GM19324 (cell line): Measurements from ENCODE around the gene SS18L1.
A peak's percentile ranks its signal among the peaks of the same experiment; 100 is the strongest.
"Not testable (repeated sequence)": the region's sequence is repeated elsewhere in the genome, so short reads cannot be mapped to it uniquely, and the experiment has no call there.

Experiments
- ATAC-seq: cut with Tn5 transposase; IDR thresholded peaks from one replicate; pipeline ENCODE4 v1.9.1; 2021; ENCODE audit warnings: mild to moderate bottlenecking, moderate library complexity; ENCODE audit not compliant: unreplicated experiment, low FRiP score

Gene SS18L1

DNA sequence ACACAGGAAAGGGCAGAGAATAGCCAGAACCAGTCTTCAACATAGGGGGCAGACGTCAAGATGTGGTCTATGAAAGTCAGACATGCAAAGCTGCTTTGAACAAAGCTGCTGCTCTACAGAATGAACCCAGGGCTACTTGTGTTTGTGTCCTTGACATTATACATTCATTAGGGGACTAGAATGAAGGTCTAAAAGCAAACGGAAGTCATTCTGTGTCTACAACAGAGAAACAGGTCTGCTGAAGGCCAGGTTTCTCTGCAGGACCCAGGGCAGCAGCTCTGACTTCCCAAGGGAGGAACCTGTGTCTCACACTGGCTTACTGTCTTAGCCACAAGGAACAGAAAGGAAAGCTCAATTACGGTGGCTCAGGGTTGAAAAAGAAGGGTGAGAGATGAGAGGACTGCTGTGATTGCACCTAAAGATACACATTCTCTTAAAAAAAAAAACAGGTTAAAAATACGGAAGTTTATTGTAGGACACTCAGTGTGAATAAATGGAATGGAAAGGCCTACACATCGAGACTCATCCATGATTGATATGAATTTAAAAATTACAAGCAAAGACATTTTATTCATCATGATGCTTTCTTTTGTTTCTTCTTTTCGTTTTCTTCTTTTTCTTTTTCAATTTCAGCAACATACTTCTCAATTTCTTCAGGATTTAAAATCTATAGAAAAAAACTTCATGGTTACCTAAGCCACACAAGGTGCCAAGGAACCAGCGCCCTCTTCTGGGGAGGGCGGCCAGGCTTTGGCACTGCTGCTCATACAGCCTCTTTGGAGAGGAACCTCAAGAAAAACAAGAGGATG lies 7.1 kb upstream of the SS18L1 start:
- no peak for ATAC-seq

DNA sequence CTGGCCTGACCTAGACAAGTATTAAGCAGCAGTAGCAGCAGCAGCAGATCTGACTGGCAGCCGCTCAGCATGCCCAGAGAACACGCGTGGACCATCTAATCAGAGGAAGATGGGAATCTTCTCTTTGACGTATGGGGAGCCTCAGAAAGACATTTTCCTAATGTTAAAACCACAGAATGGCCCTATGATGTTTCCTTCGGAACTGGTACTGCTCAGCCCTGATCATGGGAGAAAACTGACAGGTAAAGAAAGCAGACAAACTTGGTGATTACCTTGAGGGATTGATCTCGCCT lies 6.5 kb upstream of the SS18L1 start:
- ATAC-seq: no peak

DNA sequence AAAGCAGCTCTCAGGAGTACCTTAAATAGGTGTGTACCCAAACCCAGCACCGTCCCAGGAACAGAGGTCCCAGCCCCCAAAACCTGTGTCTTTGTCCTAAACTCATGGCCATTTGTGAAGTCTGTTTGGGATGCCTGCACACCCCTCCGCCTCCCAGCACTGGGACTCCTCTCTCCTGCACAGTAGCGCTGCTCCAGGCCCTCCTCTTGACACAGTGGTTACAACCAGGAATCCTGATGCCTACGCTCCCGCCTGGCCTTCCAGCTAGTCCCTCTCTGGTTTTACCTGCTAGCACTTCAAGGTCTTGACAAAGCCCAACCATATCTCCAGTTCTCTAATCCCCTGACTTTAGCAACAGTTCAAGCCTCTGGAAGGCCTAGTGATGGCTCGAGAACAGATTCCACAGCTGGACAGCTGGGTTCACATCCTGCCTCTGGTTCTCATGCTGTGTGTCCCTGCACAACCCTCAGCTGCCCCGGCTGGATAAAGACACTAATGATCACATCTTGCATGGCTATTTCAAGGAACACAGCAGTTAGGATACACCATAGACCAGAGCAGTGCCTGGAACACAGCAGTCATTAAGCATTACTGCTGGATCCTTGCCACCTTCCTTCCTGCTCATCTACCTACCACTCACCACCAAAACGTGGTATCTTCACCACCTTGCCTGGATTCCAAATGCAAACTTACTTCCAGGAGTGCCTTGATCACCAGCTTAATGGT lies 5.9 kb upstream of the SS18L1 start:
- no peak for ATAC-seq

DNA sequence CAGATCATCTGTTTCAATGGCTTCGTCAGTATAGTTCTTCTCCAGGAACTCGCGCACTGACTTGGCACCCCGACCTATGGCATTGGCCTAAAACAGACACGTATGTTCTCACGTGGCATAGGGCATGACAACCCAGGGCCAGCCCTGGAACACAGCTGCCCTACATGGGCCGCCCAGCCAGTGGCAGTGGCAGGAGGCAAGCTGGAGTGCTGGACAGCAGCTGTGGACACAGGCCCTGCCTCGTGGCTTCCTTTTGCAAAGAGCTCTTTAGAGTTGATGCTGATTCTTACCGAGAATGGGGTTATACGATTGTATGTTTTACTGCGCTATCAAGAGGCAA lies 5.4 kb upstream of the SS18L1 start:
- no peak for ATAC-seq

DNA sequence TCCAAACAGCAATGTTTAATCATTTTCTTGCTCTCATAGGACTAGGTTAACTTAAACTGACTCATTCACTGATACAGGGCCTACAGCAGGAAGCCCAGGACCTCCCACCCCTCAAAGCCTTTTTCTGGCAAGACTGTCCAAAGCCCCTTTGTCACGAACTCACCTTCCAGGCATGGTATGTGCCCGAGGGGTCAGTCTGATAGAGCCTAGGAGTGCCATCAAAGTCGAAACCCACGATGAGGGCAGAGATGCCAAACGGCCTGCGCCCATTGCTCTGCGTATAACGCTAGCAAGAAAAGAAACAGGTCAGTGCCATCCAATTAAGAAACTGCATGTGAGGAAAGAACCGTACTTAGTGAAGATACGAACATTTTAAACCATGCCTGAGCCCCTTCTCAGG lies 4.7 kb upstream of the SS18L1 start:
- no peak for ATAC-seq

DNA sequence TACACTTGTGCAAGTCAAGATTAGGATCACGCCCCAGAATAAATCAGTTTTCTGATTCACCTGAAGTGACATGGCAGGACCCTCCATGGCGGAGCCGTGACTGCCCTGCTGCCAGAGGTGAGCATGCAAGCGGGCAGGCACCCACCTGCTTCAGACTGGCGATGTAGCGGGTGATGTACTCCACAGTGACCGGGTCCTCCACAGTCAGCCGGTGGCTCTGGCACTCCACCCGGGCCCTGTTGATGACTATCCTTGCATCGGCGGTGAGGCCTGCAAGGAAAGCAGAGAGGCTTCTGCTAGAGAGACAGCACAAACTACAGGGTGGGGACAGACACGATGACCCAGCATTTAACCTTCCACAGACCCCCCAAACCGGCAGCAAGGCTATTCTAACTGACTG lies 3.9 kb upstream of the SS18L1 start:
- ATAC-seq: no peak

DNA sequence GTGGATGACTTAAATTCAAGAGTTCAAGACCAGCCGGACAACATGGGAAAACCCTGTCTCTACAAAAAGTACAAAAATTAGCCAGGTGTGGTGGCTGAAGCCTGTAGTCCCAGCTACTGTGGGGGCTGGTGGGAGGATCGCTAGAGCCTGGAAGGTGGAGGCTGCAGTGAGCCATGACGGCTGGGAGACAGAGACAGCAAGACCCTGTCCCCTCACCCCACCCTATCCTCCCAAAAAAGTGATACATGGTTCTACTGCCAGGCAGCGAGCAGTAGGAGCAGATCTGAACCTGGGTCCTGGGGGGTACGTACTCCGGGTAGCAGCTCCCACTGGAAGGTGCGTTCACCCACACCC lies 2.5 kb upstream of the SS18L1 start:
- no peak for ATAC-seq

DNA sequence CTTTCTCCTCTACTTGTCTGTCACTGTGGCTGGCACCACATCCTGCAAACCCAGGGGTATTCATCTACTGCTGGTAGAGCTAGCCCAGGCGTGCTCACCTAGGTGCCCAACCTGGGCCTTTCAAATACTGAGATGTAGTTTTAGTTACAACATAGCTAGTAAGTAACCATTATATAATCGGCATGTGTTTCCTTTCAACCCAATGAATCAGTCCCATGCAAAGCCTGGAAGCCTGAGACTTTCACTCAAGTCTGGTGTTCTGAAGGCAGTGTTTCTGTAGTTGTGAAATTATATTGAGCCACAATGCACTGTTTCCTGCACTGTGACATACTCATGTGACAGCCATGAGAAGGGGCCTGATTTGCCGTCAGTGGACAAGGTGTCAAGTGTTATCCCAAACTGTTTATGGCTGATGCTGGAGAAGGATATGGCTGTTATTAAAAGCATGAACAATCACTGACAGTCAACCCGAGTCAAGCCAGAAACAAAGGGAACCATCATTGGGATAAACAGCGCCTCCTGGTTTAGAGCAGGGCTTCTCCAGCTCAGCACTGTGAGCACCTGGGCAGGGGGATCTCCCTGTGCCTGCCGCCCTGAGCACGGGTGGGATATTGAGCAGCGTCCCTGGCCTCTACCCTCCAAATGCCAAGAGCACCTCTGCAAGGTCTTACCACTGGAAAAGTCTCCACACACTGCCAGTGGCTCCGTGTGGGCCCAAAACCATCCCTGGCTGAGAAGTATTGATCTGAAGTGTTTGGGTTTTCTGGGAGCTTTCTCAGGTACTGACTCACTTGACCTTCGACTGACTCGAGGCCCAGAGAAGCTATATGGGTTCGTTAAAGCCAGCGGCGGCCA lies 1.9 kb upstream of the SS18L1 start:
- no peak for ATAC-seq

DNA sequence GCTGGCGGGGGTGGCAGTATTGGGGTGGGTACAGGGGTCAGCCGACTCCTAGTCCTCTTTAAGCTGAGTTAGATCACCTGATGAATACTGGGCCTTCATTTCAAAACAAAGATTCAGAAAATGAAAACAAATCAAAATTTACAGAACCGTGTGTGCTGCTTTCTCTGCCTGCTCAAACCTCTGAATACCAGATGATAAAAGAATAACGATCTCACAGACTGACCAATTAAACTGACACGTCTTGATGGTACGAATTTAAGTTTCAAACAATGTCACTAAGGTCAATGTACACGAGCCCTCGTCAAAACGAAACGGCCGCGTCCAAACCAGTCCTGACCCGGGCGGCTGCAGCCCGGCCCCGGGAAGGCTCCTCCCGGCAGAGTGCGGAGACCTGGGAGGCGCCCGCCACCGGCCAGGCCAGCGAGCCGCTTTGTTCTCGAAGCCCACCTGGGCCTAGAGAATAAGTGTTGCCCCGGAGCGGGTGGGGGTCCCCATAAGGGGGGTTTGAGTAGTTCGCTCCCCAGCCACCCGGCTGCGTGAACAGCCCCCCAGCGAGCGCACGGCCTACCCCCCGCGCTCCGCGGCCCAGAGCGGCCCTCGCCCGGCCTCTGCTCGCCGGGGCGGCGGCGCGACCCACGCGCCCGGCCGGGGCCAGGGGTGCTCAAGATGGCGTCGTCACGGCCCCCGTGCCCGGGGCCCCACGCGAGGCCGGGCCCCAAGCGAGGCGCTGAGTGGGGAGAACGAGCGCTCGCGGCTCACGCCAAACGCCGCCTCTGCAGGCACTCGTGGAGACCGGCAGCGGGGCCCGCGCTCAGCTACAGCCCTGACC lies 1.1 kb upstream of the SS18L1 start:
- peak; percentile 32 for ATAC-seq

DNA sequence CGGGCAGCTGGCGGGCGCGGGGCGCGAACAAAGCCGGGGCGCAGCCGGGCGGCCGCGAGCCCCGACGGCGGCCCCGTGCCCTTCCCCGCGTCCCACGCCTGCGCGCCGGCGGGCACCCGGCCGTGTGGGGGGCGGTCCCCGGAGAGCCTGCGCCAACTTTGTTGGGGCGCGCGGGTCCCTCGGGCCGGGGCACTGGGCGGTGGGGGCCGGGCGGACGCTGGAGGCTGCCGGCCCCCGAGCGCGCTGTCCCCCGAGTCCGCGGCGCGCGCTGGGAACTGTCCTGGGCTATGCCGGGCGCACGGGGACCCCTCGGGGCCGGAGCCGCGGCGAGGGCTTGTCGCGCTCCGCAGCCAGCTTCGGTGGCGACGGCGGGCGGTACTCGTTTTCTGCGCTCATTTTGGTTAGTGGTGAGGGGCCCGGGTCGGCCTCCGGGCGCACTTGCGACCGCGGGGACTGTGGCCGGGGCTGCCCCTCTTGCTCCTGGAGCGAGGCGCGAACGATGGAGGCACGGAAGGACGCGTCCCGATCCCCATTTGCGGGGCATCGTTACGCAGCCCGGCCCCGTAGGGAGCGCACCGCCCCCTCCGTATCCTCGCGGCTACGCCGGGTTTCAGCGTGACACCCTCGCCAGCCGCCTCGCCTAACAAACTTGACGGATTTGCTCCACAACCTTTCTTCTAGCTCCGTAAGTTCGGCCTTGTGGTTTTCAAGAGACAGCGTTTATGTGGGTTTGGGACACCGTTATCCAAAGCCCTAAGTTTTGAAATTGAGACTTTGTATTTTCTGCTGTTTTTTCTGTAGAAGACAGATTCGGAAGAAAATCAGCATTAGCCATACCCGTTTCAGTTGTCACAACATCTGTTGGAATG lies 622 bp downstream of the SS18L1 start:
- ATAC-seq: peak; percentile 15

DNA sequence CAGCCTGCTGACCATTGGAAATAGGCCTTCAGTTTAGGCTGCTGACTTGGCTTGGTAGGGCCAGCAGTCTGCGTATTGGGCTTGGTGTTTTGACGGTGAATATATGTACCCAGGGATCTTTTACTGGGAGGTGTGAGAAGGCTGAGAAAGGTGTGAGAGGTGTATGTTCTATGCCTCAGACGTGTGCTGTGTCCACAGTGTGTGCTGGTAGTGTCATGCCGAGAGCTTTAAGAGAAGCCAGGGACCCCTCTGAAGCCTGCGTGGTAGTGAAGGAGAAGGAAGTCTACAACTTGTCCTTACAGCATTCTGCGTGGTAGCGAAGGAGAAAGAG lies 2.1 kb downstream of the SS18L1 start:
- ATAC-seq: no peak

DNA sequence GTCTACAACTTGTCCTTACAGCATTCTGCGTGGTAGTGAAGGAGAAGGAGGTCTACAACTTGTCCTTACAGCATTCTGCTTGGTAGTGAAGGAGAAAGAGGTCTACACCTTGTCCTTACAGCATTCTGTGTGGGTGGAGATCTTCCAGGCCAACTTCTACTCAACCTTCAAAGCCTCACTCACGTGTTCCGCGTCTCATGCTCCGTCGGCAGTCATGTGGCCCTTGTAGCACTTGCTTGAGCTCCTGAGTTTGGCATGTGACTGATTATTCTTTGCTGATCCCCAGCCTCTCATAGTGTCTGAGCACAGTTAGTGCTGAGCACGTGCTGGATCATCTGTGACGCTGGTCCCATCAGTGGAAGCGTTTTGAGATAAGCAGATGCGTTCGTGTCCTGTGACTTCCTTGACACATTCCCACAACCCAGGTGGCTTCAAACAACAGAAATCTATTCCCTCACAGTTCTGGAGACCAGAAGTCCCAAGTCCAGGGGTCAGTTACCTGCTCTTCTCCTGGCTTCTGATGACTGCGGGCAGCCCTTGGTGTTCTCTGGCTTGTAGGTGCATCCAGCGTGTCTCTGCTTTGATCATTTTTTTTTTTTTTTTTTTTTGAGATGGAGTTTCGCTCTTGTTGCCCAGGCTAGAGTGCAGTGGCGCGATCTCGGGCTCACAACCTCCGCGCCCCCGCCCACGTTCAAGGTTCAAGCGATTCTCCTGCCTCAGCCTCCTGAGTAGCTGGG lies 2.6 kb downstream of the SS18L1 start:
- no peak for ATAC-seq

DNA sequence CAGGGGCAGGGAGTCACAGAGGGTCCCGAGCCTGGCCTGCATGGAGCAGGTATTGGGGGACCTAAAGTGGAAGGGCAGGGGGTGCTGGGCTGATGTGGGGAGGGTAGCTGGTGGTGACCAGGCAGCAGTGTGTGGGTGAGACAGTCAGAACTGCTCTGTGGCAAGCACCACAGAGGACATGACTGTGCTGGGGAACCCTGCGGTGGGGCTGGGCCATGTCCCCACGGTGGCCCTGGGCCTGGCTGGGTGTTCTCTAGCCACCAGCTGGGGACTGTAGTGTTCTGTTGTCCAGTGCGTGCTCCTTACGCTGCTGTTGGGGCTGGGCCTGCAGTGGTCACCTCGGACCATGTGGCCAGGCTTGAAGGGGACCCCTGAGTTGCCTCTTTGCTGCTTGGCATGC lies 3.6 kb downstream of the SS18L1 start:
- no peak for ATAC-seq

DNA sequence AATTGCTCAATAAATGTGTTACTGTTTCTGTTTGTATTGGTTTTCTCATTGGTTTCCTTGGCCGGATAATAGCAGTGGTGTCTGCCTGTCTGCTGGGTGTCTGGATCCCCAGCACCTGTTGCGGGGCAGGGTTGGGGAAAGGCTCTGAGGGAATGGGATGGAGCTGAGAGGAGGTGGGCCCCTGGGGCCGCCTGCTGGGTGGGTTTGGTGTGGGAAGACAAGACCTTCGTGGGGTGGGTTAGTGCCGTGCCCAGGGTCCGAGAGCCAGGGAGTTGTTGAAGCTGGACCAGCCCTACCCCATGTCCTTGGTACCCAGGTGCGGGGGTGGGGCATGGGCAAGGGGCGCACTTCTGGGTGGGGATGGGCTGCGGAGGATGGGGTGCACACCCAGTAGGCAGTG lies 4.0 kb downstream of the SS18L1 start:
- ATAC-seq: no peak

DNA sequence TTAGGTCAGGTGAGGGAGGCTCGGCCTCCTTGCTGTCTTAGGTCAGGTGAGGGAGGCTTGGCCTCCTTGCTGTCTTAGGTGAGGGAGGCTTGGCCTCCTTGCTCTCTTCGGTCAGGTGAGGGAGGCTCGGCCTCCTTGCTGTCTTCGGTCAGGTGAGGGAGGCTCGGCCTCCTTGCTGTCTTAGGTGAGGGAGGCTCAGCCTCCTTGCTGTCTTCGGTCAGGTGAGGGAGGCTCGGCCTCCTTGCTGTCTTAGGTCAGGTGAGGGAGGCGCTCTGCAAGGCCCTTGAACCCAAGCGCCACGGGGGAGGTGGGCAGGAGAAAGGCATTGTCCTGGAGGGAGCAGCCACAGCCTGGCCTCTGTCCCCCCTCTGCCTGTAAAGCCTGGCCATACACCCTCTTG lies 4.8 kb downstream of the SS18L1 start:
- not testable (repeated sequence) for ATAC-seq

DNA sequence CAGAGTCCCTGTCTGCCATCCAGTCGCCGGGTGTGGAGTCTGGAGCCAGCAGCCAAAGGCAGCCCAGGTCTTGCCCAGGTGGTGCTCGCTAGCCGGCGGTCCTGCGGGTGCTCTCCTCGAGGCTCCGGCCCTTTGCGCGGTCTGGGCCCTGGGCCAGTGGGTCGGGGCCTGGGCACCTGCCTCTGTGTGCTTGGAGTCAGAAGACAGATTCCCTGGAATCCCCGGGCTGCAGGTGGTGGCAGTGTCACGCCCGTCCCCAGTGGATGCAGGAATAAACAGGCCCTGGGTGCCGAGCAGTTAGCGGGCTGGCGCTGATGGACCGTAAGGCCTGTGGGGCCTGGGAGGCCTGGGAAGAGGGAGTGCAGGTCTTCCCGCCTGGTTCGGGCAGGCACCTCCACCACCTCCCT lies 5.3 kb downstream of the SS18L1 start:
- ATAC-seq: no peak

DNA sequence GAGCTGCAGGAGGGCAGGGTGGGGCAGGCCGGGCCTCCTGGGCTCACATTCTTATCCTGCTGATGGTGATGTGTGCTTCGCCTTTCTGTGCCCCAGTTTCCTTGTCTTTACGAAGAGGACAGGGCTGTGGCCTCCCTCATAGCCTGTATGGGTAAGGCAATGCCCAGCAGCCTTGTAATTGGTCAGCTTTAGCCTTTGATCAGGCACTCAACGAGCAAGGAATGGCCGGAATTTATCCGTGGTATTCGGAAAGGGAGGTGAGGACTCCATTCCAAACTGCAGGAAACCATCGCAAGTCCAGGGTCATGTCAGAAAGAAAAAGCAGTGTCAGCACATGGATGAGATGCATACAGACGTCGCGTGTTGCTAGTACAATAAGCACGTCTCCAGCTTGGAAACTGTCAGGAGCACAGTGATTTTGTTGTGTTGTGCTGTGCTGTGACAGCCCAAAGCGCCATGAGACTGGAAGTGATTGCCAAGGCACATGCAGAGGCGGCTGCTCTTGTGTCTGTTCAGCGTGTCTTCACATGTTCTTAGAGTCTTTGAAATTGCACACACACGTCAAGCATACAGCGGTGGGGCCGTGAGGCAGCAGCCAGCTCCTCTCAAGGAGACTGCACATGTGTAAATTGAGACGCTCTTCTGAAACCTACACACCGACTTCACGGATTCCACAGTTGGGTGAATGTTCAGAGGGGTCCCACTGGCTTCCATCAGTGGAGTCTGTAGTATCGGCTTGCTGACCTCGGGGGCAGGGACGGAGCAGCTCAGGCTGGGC lies 6.2 kb downstream of the SS18L1 start:
- ATAC-seq: no peak

DNA sequence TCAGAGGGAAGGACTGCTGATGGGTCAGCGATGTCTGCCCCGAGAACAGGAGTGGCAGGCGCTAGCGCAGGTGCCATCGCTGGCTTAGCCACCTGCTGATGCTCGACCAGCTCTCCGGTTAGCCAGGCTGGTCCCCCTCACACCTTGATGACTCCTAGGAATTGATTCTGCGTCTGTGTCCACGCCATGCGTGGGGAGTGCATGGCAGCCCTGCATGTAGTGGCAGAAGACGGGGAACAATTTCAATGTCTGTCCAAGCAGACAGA lies 6.7 kb downstream of the SS18L1 start:
- ATAC-seq: no peak

DNA sequence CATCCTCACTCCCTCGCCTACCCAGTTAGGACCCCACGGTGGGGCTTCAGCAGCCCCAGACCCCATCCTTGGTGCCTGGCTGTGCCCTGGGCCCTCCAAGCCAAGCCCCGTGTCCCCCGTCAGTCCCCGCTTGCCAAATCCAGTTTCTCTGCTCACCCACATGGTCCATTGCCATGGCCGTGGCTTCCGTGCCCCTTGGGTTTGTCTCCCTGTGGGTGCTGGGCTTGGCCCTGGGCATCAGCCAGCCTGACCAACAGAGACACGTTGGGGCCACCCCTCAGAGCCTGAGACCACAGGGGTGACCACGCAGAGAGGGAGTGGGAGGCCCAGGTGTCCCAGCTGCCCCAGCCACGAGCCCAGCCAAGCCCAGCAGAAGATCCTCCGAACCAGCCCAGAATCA lies 7.7 kb downstream of the SS18L1 start:
- no peak for ATAC-seq
